ENCODE results near the gene TAS2R1.

DNA sequence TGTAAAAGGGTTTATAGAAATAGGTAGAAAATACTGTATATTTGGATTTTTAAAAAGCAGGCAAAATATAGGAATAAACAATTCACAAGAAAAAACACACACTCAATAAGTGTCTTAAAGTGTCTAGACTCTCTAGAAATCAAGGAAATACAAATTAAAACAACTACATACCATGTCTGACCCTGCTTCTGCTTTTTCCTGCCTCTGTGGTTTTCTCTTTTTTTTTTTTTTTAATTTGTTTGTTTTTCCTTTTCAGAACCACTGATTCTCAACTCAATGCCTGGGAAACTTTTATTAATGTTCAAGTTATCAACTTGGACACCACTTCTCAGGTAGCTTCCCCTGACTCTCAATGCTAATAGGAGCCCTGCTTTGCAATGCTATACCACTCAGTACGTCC, 25.5 kb upstream of the TAS2R1 start:
- no peak for TF ChIP-seq FOXJ3 (CRISPR knock-in tag; IDR thresholded peaks at IDR 0.05)
- no peak for TF ChIP-seq TAF1 (IDR thresholded peaks at IDR 0.05; ENCODE audit: borderline replicate concordance, low read depth, low read length)
- TF ChIP-seq, protein P1, sequence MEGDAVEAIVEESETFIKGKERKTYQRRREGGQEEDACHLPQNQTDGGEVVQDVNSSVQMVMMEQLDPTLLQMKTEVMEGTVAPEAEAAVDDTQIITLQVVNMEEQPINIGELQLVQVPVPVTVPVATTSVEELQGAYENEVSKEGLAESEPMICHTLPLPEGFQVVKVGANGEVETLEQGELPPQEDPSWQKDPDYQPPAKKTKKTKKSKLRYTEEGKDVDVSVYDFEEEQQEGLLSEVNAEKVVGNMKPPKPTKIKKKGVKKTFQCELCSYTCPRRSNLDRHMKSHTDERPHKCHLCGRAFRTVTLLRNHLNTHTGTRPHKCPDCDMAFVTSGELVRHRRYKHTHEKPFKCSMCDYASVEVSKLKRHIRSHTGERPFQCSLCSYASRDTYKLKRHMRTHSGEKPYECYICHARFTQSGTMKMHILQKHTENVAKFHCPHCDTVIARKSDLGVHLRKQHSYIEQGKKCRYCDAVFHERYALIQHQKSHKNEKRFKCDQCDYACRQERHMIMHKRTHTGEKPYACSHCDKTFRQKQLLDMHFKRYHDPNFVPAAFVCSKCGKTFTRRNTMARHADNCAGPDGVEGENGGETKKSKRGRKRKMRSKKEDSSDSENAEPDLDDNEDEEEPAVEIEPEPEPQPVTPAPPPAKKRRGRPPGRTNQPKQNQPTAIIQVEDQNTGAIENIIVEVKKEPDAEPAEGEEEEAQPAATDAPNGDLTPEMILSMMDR (IDR thresholded peaks at IDR 0.05), result no peak
- no peak for TF ChIP-seq YY1 (IDR thresholded peaks at IDR 0.05; ENCODE audit: low read depth)
- TF ChIP-seq POLR2AphosphoS5 (IDR thresholded peaks at IDR 0.05; ENCODE audit: low read depth, low read length), result no peak

Data from SK-N-SH (cell line).